LoVo (cell line): ENCODE measurements around the gene SLC22A14.
"Not testable (repeated sequence)": the region's sequence is repeated elsewhere in the genome, so short reads cannot be mapped to it uniquely, and the experiment has no call there.

Experiments used
- DNase-seq: peaks from one replicate; pipeline ENCODE4 v3.0.0-alpha.2; 2016; ENCODE audit warnings: low spot score

The SLC22A14 gene

GRCh38 chr3:38313695-38314094 lies 31.6 kb downstream of the SLC22A14 start:
- no peak for DNase-seq

GRCh38 chr3:38314112-38314763 lies 32.1 kb downstream of the SLC22A14 start:
- DNase-seq: no peak

- DNase-seq: no peak
Measured at GRCh38 chr3:38314764-38315487, 32.8 kb downstream of the SLC22A14 start.

GRCh38 chr3:38315488-38316230 lies 33.6 kb downstream of the SLC22A14 start:
- DNase-seq: no peak

- DNase-seq: no peak
Measured at GRCh38 chr3:38316356-38317191, 34.5 kb downstream of the SLC22A14 start.

- no peak for DNase-seq
Measured at GRCh38 chr3:38317192-38317759, 35.2 kb downstream of the SLC22A14 start.

GRCh38 chr3:38318766-38319671 lies 36.9 kb downstream of the SLC22A14 start:
- no peak for DNase-seq

- DNase-seq: not testable (repeated sequence)
Measured at GRCh38 chr3:38320638-38321037, 38.5 kb downstream of the SLC22A14 start.

- no peak for DNase-seq
Measured at GRCh38 chr3:38323060-38323459, 41.0 kb downstream of the SLC22A14 start.

GRCh38 chr3:38325256-38325655 lies 43.2 kb downstream of the SLC22A14 start:
- no peak for DNase-seq

- DNase-seq: peak; percentile 4
Measured at GRCh38 chr3:38327335-38328009, 45.4 kb downstream of the SLC22A14 start.

GRCh38 chr3:38331257-38332022 lies 49.3 kb downstream of the SLC22A14 start:
- DNase-seq: no peak

GRCh38 chr3:38332201-38332600 lies 50.1 kb downstream of the SLC22A14 start:
- DNase-seq: no peak

GRCh38 chr3:38334142-38335055 lies 52.3 kb downstream of the SLC22A14 start:
- no peak for DNase-seq

GRCh38 chr3:38335263-38335662 lies 53.2 kb downstream of the SLC22A14 start:
- DNase-seq: no peak

- no peak for DNase-seq
Measured at GRCh38 chr3:38337703-38338102, 55.6 kb downstream of the SLC22A14 start.

GRCh38 chr3:38343797-38344594 lies 61.9 kb downstream of the SLC22A14 start:
- no peak for DNase-seq
